SK-N-SH treated with all-trans-retinoic acid at 6 μM for 48 hours (cell line): ENCODE data around the gene E2F2.
A peak's percentile ranks its signal among the peaks of the same experiment; 100 is the strongest.
"Not testable (repeated sequence)": the region's sequence is repeated elsewhere in the genome, so short reads cannot be mapped to it uniquely, and the experiment has no call there.

Experiments used
- ATAC-seq: fragments of 200-7000 bp; cut with Tn5 transposase; 3 replicates; pipeline ENCODE4 v1.9.1; 2020; ENCODE audit warnings: mild to moderate bottlenecking, moderate library complexity
- CSRNP3 ChIP-seq: fragments of 250-450 bp; sonication (Bioruptor Pico); IDR thresholded peaks from 2 replicates; pipeline ENCODE4 v1.5.1; 2021; ENCODE audit warnings: mild to moderate bottlenecking, moderate library complexity
- ESRRG ChIP-seq: fragments of 250-450 bp; sonication (Bioruptor Pico); IDR thresholded peaks from 2 replicates; pipeline ENCODE4 v1.6.1; 2021; ENCODE audit warnings: mild to moderate bottlenecking
- GLIS3 ChIP-seq: fragments of 250-450 bp; sonication (Bioruptor Pico); IDR thresholded peaks from 2 replicates; pipeline ENCODE4 v1.5.0; 2020; ENCODE audit warnings: mild to moderate bottlenecking, moderate library complexity
- PATZ1 ChIP-seq: fragments of 250-450 bp; sonication (Bioruptor Pico); IDR thresholded peaks from 2 replicates; pipeline ENCODE4 v1.8.0; 2020; ENCODE audit warnings: mild to moderate bottlenecking, moderate library complexity, borderline replicate concordance
- POU6F1 ChIP-seq: fragments of 250-450 bp; sonication (Bioruptor Pico); IDR thresholded peaks from 2 replicates; pipeline ENCODE4 v1.8.0; 2021; ENCODE audit warnings: low read depth, mild to moderate bottlenecking, moderate library complexity, borderline replicate concordance
- RARB ChIP-seq: fragments of 250-450 bp; sonication (Bioruptor Pico); IDR thresholded peaks from 2 replicates; pipeline ENCODE4 v1.8.0; 2021; ENCODE audit warnings: mild to moderate bottlenecking, moderate library complexity
- TCF4 ChIP-seq: fragments of 250-450 bp; sonication (Bioruptor Pico); IDR thresholded peaks from 2 replicates; pipeline ENCODE4 v1.8.0; 2021; ENCODE audit warnings: mild to moderate bottlenecking, moderate library complexity, borderline replicate concordance
- TOX ChIP-seq: fragments of 250-450 bp; sonication (Bioruptor Pico); IDR thresholded peaks from 2 replicates; pipeline ENCODE4 v1.8.0; 2021; ENCODE audit warnings: mild to moderate bottlenecking, moderate library complexity, borderline replicate concordance
- TSHZ2 ChIP-seq: fragments of 250-450 bp; sonication (Bioruptor Pico); IDR thresholded peaks from 2 replicates; pipeline ENCODE4 v1.5.0; 2020; ENCODE audit warnings: mild to moderate bottlenecking, moderate library complexity
- ZNF565 ChIP-seq: fragments of 450-650 bp; formaldehyde crosslinking; conservative IDR thresholded peaks from 2 replicates; pipeline ENCODE4 v1.5.0; 2020; ENCODE audit warnings: low read depth, mild to moderate bottlenecking, moderate library complexity
- ZNF70 ChIP-seq: fragments of 450-650 bp; formaldehyde crosslinking; IDR thresholded peaks from 2 replicates; pipeline ENCODE4 v1.5.0; 2020; ENCODE audit warnings: mild to moderate bottlenecking, moderate library complexity
- ZNF8 ChIP-seq: fragments of 450-650 bp; formaldehyde crosslinking; IDR thresholded peaks from 2 replicates; pipeline ENCODE4 v1.5.0; 2020; ENCODE audit warnings: mild to moderate bottlenecking, moderate library complexity

E2F2 gene

GRCh38 chr1:23500466-23500865, 30.6 kb downstream of the E2F2 start:
- TF ChIP-seq PATZ1 (CRISPR knock-in tag) (no peak), POU6F1 (CRISPR knock-in tag) (no peak), CSRNP3 (CRISPR knock-in tag) (no peak), ESRRG (CRISPR knock-in tag) (no peak), ZNF70 (CRISPR knock-in tag) (no peak)
- TF ChIP-seq, all 23 proteins: peak for 0
- no peak for ATAC-seq

- TF ChIP-seq RARB (CRISPR knock-in tag): no peak
- TF ChIP-seq TOX (CRISPR knock-in tag): no peak
- TF ChIP-seq ZNF565 (CRISPR knock-in tag): no peak
- no peak for TF ChIP-seq CSRNP3 (CRISPR knock-in tag)
- no peak for TF ChIP-seq PATZ1 (CRISPR knock-in tag)
- no peak for ATAC-seq
These were observed 33.1 kb downstream of the E2F2 start for GRCh38 chr1:23497777-23498439.

- peak; percentile 43 for ATAC-seq
- TF ChIP-seq GLIS3 (CRISPR knock-in tag) (no peak), CSRNP3 (CRISPR knock-in tag) (no peak), RARB (CRISPR knock-in tag) (no peak)
These were observed 34.4 kb downstream of the E2F2 start for GRCh38 chr1:23496490-23497181.

GRCh38 chr1:23494836-23495235, 36.2 kb downstream of the E2F2 start:
- not testable (repeated sequence) for ATAC-seq

GRCh38 chr1:23492776-23493175, 38.3 kb downstream of the E2F2 start:
- not testable (repeated sequence) for ATAC-seq

- ATAC-seq: no peak
- TF ChIP-seq TSHZ2 (CRISPR knock-in tag) (no peak), ZNF8 (no peak), CSRNP3 (CRISPR knock-in tag) (no peak), TOX (CRISPR knock-in tag) (no peak), ZNF70 (CRISPR knock-in tag) (no peak), TCF4 (no peak)
These were observed 38.8 kb downstream of the E2F2 start for GRCh38 chr1:23492132-23492720.
